ENCODE results near the gene BAIAP2L2.
"Not testable (repeated sequence)": the region's sequence is repeated elsewhere in the genome, so short reads cannot be mapped to it uniquely, and the experiment has no call there.

Gene BAIAP2L2

DNA sequence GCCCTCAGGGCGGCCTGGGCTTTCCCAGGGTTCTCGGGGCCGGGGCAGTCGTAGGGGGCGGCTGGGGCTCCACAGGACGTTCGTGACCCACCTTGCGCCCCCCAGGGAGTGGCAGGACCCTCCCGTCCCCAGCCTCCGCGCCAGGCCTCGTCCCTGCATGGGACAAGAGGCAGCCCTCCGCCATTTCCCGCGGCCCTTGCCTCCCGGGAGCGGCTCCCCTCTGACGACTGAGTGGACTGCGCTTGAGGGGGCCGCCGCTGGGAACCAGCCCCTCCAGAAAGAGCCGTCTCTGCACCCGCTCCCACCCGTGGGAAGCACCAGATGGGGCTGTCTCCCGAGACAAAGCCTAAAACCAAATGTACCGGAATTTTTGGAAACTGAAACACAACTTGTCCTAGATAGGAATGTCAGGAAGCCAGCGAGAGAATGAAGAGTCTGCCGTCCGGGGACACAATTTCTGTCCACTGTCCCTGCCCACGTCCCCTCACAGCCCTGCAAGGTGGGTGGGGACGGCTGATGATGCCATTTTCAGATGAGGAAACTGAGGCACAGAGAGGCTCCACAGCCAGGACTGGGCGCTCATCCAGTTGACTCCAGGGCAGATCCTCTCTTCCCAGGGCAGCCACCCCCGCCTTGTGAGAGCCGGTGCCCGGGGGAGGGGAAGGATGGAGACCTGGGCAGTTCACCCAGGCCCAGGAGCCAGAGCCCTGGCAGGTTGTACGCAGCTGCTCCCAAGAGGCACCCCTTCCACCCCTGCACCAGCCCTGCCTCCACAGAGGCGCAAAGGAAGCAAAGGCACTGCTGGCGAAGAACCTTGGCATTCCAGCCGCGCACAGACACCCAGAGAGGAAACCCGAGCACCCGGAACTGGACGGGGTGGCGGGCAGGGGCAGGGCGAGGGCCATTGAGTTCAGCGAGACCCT is 71.3 kb downstream of the BAIAP2L2 start:
- no peak for DNase-seq (ENCODE audit: low spot score)

DNA sequence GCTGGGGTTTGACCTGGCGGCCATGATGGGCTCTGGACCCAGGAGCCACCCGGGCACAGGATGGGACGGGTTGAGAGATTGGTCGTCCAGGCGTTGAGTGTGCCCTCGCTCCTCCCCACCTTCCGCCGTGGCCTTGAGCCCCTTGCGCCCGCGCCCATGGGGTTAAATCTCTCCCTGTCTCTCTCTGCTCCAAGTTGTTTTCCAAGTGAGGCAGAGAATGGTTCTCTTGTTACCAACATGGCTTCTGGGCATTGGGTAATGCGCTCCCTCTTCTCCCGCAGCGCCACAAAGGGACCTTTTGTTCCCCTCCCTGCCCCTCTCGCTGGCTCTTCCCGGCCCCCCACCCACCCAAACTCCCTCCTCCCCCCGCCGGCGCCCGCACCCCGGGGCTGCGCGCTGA is 72.1 kb downstream of the BAIAP2L2 start:
- no peak for DNase-seq (ENCODE audit: low spot score)

DNA sequence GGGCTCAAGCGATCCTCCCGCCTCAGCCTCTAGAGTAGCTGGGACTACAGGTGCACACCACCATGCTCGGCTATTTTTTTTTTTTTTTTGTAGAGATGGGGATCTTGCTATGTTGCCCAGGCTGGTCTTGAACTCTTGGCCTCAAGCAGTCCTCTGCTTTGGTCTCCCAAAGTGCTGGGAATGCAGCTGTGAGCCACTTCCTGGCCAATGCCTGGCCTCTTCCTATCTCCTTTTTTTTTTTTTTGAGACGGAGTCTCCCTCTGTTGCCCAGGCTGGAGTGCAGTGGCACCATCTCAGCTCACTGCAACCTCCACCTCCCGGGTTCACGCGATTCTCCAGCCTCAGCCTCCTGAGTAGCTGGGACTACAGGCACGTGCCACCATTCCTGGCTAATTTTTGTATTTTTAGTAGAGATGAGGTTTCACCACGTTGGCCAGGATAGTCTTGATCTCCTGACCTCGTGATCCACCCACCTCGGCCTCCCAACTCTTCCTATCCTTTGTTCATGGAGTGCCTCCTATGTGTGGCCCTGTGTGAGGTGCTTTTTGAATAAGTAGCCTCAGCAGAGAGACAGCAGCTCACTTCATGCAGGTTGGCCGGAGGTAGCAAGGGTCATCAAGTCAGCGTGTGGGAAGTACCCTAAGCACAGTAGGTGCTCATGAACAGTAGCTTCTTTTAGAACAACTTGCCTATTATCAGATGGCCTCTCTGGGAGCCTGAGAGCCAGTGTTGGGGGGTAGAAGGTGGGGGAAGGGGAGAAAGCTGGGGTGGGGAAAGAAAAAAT is 72.9 kb downstream of the BAIAP2L2 start:
- not testable (repeated sequence) for DNase-seq (ENCODE audit: low spot score)

DNA sequence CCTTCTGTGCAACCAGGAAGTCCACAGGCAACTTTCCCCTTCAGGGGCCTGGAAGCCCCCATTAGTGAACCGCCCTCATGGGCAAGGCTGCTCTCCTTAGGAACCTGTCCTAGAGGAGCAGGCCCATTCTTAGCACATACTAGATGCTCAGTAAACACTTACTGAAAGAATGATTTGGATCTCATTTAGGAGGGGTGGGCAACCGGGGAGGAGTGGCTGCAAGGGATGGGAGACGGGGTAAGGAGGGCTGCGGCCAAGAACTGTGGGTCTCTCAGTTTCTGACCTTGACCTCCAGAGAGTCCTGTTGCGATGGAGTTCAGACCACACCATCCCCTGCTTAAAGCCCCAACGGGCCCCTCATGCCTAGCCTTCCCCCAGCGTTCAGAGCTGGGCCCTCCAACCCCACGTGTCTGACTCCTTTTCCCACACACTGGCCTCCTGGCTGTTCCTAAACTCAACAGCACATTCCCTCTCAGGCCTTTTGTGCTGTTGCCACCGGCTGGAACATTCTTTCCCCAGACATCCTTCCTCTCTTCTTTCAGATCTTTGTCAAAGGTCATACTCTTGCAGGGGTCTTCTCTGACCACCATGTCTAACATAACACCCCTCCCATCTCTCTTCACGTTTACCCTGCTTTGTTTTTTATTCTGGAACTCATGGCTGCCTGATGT is 74.0 kb downstream of the BAIAP2L2 start:
- DNase-seq (ENCODE audit: low spot score): no peak

DNA sequence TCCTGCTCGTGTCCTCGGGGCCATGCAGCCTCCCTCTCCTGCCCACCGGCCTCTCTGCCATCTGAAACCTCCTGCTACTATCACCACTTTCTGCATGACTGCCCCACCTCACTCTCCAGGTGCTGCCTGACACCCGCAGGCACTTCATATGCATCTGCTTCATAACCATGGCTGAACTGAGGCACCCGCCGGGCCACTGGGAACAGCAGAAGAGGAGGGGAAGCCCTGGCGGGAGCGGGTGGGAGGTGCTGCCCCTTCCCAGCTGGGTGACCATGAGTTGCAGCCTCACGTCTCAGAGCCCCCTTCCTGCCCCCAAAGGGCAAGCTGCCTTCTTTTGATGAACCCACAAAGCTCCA is 75.0 kb downstream of the BAIAP2L2 start:
- DNase-seq (ENCODE audit: low spot score): no peak

All from germinal center (tissue), 1 donor.